Hematopoietic multipotent progenitor cell treated with erythropoietin and hydrocortisone succinate and interleukin-3 and kit ligand, for 8 days (in vitro differentiated cells): ENCODE results near the gene GRAPL.
"Not testable (repeated sequence)": the region's sequence is repeated elsewhere in the genome, so short reads cannot be mapped to it uniquely, and the experiment has no call there.

Source experiments
- DNase-seq: peaks from one replicate; pipeline ENCODE4 v3.0.0-alpha.2; 2015

The GRAPL gene

DNA sequence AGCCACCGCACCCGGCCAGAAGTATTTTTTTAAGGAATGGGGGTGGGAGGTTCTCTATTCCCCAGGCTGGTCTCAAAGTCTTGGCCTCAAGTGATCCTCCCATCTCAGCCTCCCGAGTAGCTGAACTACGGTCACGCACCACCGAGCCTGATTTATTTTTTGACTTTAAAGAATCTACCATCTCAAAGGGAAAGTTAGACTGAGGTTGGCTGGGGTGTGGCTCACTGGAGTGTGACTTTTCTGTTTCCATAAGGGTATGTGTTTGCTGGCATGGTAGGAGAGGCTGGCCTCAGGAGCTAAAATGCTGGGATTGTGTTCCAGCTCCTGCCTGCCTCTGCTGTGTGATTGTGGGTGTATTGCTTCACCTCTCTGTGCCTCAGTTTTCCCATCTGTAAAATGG is 10.6 kb downstream of the GRAPL start:
- not testable (repeated sequence) for DNase-seq

DNA sequence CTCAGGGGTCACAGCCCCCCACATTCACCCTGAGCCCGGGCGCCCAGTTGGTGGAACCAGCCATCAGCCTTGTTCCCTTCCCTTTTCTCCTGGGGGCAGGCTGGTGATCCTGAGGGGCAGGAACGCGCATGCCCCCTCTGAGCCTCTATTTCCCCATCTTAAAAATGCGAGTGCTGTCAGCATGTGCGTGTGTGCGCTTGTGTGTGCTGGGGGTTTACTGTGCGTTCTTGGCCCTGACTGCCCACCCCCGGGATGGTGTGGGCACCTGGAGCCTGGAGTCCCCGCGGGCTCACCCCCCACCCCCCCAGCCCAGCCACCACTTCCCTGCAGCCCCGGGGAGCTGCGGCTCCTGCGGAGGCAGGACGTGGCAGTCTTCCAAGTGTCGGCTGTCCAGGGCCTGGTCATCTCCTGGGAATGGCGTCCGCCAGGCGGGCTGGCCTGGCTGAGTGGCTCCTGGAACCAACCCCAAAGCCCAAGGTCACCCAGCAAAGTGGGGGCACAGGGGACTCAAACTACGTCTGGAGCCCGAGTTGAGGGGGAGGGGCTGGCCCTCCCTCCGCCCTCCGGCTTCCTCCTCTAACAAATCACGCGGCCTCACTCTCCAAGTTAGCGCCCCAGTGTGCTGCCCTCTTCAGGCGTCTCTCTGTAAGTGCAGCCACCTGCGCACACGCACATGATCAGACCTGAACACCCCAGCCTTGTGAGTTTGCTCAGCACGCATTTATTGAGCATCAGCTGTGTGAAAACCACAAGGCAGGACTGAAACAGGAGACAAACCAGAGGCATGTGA is 14.2 kb downstream of the GRAPL start:
- DNase-seq: not testable (repeated sequence)

DNA sequence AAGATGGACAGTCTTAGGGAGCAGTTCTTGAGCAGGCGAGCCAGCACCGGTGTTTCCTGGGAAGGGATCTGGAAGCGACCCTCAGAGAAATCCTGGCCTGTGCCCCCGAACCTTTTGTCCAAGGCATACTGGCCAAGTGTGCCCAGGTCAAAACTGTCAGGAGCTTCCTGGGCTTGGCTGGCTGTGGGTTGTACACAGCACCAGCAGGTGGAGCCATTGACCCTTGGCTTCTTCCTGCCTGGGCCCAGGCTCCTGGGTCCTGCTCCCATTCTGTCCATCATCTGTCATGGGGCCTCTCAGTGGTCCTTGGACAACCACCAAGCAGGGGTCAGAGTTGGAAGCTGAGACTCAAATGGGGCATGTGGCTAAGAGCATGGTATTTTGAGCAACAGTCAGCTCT is 15.0 kb downstream of the GRAPL start:
- not testable (repeated sequence) for DNase-seq

DNA sequence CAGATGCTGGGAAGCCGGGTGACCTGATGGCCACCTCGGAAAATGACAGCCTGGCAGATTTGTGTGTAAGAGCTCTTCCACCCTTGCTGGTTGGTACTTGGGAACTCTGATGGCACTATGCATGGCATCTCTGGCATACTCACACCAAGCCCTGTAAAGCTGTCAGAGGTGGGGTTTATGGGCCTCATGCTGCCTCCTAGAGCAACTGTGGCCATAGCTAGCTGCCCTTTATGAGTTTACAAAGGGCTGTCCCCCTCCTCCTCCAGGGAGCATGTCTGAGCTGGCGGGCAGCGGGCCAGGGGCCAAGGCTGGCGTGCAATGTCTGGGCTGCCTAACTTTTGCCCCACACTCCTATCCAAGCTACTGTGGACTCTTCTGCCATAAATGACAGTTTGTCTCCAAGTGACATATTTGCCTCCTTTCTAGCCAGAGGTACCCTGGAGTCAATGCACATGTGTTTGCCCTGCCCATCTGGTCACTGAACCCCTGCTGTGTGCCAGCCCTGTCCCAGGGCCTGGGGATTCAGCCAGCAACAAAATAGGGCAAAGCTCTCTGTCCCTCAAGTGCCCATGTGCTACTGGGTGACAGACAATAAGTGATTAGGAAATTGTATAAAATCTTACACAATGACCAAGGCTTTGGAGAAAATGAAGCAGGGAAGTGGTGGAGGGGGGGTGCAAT is 15.8 kb downstream of the GRAPL start:
- not testable (repeated sequence) for DNase-seq

DNA sequence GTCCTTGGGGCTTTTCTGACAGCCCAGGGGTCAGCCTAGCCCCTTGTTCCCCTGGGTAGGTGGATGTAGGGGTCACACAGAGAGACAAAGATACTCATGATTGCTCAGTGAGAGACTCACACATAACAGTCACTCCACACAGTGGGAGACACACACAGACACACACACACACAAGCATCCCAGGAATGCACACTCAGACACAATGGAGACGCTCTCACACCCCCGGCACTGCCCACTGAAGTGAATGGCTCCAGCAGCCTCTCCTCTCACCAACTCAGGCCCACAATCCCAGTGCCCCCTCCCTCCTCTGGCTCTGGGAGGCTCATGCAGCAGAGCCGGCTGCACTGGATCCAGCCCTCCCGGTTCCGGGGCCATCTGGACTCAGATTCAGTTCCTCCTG is 17.0 kb downstream of the GRAPL start:
- not testable (repeated sequence) for DNase-seq

DNA sequence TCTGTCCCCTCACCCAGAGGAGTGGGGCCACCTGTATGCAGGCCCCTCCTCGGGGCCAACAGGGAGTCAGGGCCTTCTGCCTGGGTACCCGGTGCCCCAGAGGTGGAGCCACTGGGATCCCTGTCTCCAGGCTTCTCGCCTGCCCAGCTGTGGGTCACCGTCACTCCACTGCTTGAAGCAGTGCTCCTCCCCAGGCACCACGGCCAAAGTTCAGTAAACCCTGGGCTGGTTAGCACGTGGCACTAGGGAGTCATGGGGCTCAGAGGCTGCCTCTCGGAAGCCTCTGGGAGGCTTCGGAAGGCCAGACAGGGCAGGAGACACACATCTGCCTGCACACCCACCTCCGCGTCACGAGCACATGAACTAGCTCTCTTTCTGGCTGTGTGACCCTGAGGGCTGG is 18.1 kb downstream of the GRAPL start:
- not testable (repeated sequence) for DNase-seq

DNA sequence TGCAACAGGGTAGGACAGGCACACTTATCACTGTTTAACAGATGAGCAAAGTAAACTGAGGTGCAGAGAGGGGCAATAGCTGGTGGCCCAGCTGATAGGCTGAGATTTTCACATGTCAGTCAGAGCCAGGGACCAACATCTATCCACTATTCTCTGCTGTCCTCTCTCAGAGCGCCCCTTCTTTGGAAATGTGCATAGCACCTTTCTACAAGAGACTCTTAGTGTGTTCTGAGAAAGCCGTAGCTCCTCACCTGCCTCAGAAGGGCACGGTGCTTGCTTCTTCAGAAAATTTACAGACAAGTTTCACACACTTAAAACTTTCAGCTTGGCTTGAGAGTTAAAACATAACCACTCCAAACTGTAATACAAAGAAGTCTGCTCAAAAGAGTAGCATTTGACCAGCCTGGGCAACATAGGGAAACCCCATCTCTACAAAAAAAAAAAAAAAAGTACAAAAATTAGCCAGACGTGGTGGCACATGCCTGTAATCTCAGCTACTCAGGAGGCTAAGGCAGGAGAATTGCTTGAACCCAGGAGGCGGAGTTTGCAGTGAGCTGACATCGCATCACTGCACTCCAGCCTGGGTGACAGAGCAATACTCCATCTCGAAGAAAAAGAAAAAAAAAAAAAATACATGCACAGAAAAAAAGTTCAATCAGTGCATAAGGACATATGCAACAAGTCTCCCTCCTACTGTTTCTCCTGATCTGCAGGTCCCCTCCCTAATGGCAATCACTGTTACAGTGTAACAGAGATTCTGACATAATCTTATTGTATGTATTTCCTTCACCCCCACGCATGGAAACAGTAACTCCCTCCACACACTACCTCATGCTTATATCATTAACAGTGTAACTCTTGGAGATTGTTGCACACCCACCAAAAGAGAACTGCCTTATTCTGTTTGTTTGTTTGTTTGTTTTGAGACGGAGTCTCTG is 23.6 kb downstream of the GRAPL start:
- not testable (repeated sequence) for DNase-seq

DNA sequence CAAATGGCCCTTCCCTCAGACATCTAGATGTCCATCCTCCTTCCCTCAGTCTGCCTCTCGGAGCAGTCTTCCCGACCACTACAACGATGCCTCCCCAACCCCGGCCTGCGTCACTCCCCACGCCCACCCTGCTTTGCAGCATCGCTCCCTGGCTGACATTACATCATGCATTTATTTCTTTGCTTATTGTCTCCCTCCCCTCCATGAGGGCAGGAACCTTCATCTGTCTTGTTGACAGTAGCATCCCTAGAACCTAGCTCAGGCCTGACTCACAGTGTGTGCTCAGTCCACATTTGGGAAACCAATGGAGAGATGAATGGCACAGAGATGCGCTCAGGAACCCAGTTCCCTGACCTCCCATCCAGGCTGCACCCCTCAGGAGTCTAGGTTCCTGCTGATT is 30.2 kb downstream of the GRAPL start:
- not testable (repeated sequence) for DNase-seq

DNA sequence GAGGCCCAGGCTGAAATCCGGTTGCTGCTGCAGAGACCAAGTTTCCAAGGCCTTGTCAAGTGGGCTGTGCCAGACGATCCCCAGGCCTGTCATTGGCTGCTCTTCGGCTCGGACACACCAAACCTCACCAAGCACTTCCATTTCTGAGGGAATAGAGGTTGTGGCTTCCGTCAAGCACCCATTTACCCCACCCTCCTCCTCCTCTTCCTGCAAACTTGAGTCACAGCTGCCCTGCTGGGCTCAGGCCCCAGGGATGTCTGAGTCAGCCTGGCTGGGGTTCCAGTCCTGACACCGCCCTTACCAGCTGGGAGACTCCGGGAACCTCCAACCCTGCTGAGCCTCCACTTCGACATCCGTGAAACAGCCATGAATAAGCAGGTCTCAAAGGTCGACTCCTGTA is 31.1 kb downstream of the GRAPL start:
- not testable (repeated sequence) for DNase-seq

DNA sequence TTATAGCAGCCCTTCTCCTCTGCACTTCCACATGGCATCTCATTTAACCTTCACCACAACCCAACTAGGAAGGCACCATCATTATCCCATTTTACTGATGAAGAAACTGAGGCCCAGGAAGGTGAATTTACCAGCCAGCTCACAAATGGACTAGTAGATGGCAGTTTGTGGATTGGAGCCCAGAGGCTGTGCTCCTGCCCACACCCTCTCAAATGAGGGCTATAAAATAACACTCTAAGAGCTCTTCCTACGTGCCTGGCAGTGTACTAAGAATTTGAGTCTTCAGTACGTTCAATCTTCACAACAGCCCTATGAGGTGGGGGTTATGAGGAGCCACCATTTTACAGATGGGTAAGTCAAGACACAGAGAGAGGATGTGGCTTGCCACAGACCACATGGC is 31.5 kb downstream of the GRAPL start:
- not testable (repeated sequence) for DNase-seq

DNA sequence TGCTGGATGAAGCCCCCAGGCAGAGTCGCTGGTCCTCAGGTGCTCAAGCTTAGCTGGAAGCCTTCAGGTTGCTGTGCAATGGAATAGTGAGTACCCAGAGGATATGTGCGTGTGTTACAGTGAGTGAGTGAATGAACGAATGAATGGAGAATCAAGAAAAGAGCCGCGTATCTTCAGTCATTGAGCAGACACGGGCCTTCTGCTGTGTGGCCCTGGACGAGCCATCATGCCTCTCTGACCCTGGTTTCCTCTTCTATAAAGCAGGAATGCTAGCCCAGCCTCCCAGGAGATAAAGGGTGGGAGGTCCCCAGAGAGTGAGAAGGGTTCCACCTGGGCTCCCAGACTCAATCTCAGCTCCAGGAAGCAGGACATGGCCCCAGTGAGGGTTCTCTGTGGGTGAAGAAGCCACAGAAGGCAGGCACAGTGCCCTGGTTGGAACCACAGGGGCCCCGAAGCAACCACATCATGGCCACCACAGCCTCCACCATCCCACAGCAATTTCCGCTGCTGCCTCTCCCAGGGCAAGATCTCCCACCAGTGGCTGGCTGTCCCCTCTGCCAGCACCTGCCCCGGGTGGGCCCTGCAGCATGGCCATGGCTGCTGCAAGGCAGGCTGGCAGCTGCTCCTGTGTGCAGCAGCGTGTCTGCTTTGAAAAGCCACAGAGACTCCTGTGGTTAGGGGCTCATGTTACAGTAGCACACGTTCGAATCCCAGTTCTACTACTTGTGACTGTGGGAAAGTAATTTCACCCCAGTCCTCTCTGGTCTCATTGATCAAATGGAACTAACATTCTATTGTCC is 34.1 kb downstream of the GRAPL start:
- DNase-seq: not testable (repeated sequence)

DNA sequence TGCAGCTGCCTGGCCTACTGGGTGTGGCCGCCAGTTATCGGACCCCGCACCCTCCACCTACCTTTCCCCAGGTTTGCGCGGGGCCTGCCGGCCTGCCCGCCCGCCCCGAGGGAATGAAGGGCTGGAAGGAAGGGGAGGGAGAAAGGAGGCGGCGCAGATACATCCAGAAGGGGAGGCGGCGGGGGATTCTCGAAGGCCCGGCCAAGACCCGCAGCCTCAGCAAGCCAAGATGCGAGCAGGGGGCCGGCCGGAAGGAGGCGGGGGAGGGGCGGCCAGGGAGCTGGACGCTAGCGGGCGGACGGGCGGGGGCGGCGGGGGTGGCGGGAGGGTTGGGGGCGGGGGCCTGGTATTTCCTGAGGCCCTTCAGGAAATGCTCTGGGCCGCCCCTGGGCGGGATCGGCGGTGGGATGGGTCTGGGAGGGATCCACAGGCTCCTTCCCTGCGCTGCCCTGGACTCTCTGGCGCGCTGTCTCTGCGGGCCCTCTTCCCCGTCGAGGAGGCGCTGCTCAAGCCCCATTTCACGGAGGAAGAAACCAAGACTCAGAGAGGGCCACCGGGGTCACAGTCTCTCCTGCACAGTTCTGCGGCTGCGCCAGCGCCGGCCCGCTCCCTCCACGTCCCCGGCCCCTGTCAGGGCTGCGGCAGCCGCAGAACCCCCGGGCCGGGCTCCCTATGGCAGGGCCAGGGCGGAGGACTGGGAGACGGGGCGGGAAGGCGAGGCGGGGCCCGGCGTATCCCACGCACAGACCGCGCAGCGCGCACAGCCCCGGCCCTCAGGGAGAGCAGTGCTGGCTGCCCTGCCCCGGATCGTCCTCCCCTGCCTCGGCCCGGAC is 35.2 kb downstream of the GRAPL start:
- DNase-seq: not testable (repeated sequence)

DNA sequence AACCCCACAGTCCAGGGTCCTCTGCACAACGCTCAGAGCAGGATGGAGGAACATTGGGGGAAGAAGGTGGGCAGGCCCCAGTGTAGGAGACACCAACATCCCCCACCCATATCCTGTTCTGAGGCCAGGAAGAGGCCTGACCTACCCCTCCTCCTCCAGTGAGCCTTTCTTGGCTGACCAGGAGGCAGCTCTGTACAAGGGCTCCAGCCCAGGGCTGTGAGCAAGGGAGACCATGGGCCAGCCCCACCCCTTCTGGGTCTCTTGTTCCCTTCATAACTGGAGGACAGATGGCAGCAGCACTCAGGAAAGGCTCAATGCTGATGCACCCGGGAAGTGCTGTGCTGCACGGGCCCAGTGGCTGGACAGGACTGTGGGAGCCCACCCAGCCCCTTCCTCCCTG is 47.0 kb downstream of the GRAPL start:
- not testable (repeated sequence) for DNase-seq

DNA sequence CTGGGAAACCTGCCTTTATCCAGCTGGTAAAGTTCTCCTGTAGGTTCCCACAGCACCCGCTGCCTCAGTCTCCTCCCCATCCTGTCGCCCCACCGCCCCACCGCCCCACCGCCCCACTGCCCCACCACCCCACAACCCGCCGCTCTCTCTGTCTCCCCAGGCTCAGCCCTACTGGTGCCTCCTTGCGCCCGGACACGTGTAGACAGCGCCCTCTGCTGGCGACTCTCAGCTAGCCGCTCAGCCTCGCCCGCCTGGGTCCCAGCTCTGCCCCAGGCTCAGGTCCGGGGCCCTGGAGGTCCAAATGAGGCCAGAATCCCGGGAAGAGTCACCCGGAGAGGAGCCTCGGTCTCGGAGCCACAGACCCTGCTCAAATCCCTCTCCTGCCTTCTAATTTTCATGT is 48.0 kb downstream of the GRAPL start:
- DNase-seq: not testable (repeated sequence)

DNA sequence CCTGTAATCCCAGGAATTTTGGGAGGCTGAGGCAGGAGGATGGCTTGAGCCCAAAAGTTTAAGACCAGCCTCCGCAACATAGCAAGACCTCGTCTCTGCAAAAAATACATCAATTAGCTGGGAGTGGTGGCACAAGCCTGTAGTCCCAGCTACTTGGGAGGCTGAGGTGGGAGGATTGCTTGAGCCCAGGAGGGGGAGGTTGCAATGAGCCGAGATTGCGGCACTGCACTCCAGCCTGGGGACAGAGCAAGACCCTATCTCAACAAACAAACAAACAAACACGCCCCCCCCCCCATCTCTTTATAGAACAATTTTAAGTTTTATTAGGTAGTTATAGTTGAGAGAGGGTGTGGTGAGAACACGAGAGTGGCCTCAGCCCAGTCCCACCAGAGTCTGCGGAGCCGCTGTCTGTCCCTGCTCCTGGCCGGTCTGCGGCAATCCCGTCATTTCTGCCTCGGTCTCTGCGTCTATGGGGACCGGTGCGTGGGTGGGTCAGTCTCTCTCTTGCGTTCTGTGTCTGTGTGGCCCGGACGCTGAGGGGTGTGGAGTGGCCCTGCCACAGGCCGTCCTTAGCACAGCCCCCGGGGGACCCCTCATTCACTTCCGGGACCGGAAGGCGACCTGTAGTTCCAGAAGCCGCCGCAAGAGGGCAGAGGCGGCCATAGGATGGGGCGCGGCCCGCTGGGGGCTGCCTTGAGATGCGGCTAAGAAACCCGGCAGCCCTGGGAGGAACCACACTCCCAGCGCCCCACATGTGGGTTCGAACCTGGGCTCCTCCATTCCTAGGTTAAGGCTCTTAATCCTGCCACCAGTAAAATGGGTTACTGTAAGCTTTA is 53.9 kb downstream of the GRAPL start:
- DNase-seq: not testable (repeated sequence)

DNA sequence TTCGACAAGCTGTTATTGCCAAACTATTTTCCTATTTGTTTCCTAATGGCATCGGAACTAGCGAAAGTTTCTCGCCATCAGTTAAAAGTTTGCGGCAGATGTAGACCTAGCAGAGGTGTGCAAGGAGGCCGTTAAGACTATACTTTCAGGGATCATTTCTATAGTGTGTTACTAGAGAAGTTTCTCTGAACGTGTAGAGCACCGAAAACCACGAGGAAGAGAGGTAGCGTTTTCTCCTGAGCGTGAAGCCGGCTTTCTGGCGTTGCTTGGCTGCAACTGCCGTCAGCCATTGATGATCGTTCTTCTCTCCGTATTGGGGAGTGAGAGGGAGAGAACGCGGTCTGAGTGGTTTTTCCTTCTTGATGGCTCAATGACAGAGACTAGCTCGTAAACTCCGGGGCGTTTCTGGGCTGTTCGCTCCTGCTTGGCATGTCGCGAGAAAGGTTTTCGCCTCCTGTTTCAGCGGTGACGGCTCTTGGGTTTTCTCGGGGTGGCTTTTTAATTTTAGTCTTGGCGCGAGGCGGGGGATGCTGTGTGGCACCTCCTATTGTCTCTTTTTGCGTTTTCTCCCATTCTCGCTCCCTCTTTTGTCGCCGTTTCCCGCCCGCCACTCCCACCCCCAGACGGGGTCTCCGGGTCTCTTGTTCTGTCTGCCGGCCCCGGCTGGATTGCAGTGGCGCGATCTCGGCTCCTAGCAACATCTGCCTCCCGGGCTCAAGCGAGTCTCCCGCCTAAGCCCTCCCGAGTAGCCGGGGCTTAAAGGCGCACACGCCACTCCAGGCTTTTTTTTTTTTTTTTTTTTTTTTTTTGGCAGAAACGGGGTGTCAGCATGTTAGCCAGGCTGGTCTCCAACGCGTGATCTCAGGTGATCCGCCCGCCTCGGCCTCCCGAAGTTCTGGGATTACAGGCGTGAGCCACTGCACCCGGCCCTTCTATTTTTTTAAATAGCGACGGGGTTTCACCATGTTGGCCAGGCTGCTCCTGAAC is 60.8 kb downstream of the GRAPL start:
- DNase-seq: not testable (repeated sequence)

DNA sequence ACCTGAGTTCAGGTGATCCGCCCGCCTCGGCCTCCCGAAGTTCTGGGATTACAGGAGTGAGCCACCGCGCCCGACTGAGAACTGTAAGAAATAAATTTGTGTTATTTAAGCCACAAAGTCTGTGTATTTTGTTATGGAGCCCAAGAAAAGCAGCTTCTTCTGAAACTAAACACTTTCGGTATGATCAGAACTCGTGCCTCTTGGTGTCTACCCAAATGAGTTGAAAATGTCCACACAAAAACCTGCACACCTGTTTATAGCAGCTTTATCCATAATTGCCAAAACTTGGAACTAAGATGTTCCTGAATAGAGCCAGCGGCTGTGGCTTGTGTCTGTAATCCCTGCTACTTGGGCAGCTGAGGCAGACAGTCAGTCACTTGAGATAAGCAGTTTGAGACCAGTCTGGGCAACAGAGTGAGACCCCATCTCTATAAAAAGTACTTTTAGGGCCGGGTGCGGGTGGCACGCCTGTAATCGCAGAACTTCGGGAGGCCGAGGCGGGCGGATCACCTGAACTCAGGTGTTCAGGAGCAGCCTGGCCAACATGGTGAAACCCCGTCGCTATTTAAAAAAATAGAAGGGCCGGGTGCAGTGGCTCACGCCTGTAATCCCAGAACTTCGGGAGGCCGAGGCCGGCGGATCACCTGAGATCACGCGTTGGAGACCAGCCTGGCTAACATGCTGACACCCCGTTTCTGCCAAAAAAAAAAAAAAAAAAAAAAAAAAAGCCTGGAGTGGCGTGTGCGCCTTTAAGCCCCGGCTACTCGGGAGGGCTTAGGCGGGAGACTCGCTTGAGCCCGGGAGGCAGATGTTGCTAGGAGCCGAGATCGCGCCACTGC is 61.7 kb downstream of the GRAPL start:
- not testable (repeated sequence) for DNase-seq

DNA sequence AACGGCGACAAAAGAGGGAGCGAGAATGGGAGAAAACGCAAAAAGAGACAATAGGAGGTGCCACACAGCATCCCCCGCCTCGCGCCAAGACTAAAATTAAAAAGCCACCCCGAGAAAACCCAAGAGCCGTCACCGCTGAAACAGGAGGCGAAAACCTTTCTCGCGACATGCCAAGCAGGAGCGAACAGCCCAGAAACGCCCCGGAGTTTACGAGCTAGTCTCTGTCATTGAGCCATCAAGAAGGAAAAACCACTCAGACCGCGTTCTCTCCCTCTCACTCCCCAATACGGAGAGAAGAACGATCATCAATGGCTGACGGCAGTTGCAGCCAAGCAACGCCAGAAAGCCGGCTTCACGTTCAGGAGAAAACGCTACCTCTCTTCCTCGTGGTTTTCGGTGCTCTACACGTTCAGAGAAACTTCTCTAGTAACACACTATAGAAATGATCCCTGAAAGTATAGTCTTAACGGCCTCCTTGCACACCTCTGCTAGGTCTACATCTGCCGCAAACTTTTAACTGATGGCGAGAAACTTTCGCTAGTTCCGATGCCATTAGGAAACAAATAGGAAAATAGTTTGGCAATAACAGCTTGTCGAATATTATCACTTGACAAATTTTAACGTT is 62.5 kb downstream of the GRAPL start:
- not testable (repeated sequence) for DNase-seq
